K562 (cell line): ENCODE results near the gene LAIR2. TPM values are rescaled to one million over a fixed set of nuclear protein-coding genes. Genes with fewer than 3 reads are reported as not detected.

Source experiments
- ARID4B ChIP-seq: sonication (generic); formaldehyde crosslinking; IDR thresholded peaks from 2 replicates; pipeline ENCODE4 v1.8.0; 2022; ENCODE audit warnings: mild to moderate bottlenecking, missing genetic modification reagents
- BRF1 ChIP-seq: IDR thresholded peaks from 3 replicates; pipeline ENCODE4 v1.6.1; 2011; ENCODE audit warnings: borderline replicate concordance, mild to moderate bottlenecking; ENCODE audit not compliant: insufficient read length; ENCODE audit errors: extremely low read depth
- CBX1 ChIP-seq: sonication (generic); IDR thresholded peaks from 2 replicates; pipeline ENCODE4 v1.6.1; 2016; ENCODE audit warnings: antibody characterized with exemption, low read depth, mild to moderate bottlenecking
- CEBPG ChIP-seq, 3 experiments: fragments of 200-800 bp in 1 of 3; sonication (Bioruptor generic) in 1 of 3; sonication (generic) in 1 of 3; formaldehyde crosslinking in 1 of 3; IDR thresholded peaks in 2 of 3; conservative IDR thresholded peaks in 1 of 3; 2 replicates each; pipeline versions ENCODE4 v1.6.1 to v1.8.0; 2016 to 2022; ENCODE audit warnings: missing compliant biosample characterization in 2 of 3, missing genetic modification characterization in 2 of 3, mild to moderate bottlenecking in 1 of 3, missing genetic modification reagents in 1 of 3
- FOXJ2 ChIP-seq: fragments of 200-800 bp; sonication (Bioruptor generic); IDR thresholded peaks from 2 replicates; pipeline ENCODE4 v1.6.1; 2016; ENCODE audit warnings: missing genetic modification characterization, missing compliant biosample characterization
- GABPB2 ChIP-seq: fragments of 250-450 bp; sonication (Bioruptor Pico); conservative IDR thresholded peaks from 2 replicates; pipeline ENCODE4 v1.5.1; 2021; ENCODE audit warnings: mild to moderate bottlenecking
- GATAD2A ChIP-seq: fragments of 450-650 bp; IDR thresholded peaks from 2 replicates; pipeline ENCODE4 v1.6.1; 2017
- MAX ChIP-seq: sonication (generic); formaldehyde crosslinking; IDR thresholded peaks from 2 replicates; pipeline ENCODE4 v1.9.0; 2022; ENCODE audit warnings: mild to moderate bottlenecking, missing genetic modification reagents
- MAZ ChIP-seq, 2 experiments: fragments of 450-650 bp in 1 of 2; sonication (generic) in 1 of 2; formaldehyde crosslinking; IDR thresholded peaks in 1 of 2; conservative IDR thresholded peaks in 1 of 2; 2 replicates each; pipeline versions ENCODE4 v1.4.0 to v1.5.0; 2020; ENCODE audit warnings: mild to moderate bottlenecking in 1 of 2, missing genetic modification reagents in 1 of 2
- MEF2D ChIP-seq: conservative IDR thresholded peaks from 2 replicates; pipeline ENCODE4 v1.6.1; 2016; ENCODE audit warnings: low read depth, missing genetic modification characterization, missing compliant biosample characterization
- PCBP1 ChIP-seq: fragments of 200-400 bp; formaldehyde crosslinking; IDR thresholded peaks from 2 replicates; pipeline ENCODE4 v1.6.1; 2018; ENCODE audit warnings: mild to moderate bottlenecking, low read depth, low read length; ENCODE audit not compliant: poor library complexity, severe bottlenecking
- PTBP1 ChIP-seq: fragments of 200-400 bp; formaldehyde crosslinking; IDR thresholded peaks from 2 replicates; pipeline ENCODE4 v1.6.1; 2017; ENCODE audit warnings: low read depth, low read length
- PTTG1 ChIP-seq: fragments of 450-650 bp; IDR thresholded peaks from 2 replicates; pipeline ENCODE4 v1.6.1; 2016; ENCODE audit warnings: low read depth, mild to moderate bottlenecking, missing genetic modification characterization, missing compliant biosample characterization
- RUNX1 ChIP-seq: sonication (generic); IDR thresholded peaks from 2 replicates; pipeline ENCODE4 v1.6.1; 2016; ENCODE audit warnings: antibody characterized with exemption, low read depth
- SMAD2 ChIP-seq: fragments of 150-350 bp; IDR thresholded peaks from 2 replicates; pipeline ENCODE4 v1.6.1; 2014; ENCODE audit warnings: low read depth, mild to moderate bottlenecking, low read length
- YY1 ChIP-seq, 3 experiments: IDR thresholded peaks; 2 replicates each; pipeline ENCODE4 v1.6.1; 2011; ENCODE audit warnings: low read length in 2 of 3, mild to moderate bottlenecking in 2 of 3, moderate library complexity in 2 of 3, borderline replicate concordance in 1 of 3, control low read depth in 1 of 3, low read depth in 1 of 3; ENCODE audit not compliant: insufficient read depth in 3 of 3, insufficient replicate concordance in 2 of 3, control insufficient read depth in 1 of 3, insufficient read length in 1 of 3; ENCODE audit errors: extremely low read depth in 1 of 3
- ZFP1 ChIP-seq: fragments of 450-650 bp; formaldehyde crosslinking; IDR thresholded peaks from 2 replicates; pipeline ENCODE4 v1.4.0; 2020; ENCODE audit warnings: mild to moderate bottlenecking, mixed read lengths
- ZFPM2 ChIP-seq: fragments of 250-450 bp; sonication (Bioruptor Pico); IDR thresholded peaks from 2 replicates; pipeline ENCODE4 v1.5.1; 2022; ENCODE audit warnings: mild to moderate bottlenecking
- ZNF274 ChIP-seq: IDR thresholded peaks from 2 replicates; pipeline ENCODE4 v1.6.1; 2011; ENCODE audit warnings: low read depth, mild to moderate bottlenecking, low read length, moderate library complexity, borderline replicate concordance
- ZNF311 ChIP-seq: fragments of 250-450 bp; sonication (Bioruptor Pico); IDR thresholded peaks from 2 replicates; pipeline ENCODE4 v1.4.0; 2020; ENCODE audit warnings: mild to moderate bottlenecking, moderate library complexity
- ZNF316 ChIP-seq: fragments of 450-650 bp; IDR thresholded peaks from 2 replicates; pipeline ENCODE4 v1.6.1; 2016
- ZNF583 ChIP-seq: fragments of 250-450 bp; sonication (Bioruptor Pico); IDR thresholded peaks from 2 replicates; pipeline ENCODE4 v1.4.0; 2020
- ZNF77 ChIP-seq: fragments of 250-450 bp; sonication (Bioruptor Pico); IDR thresholded peaks from 2 replicates; pipeline ENCODE4 v1.5.0; 2020
- polyA plus RNA-seq, 8 experiments: library from polyadenylated mRNA; depleted of rRNA in 4 of 8; stranded (reverse) in 5 of 8; unstranded in 3 of 8; fragments of >200 nt; fragmentation: Nextera tagmentation in 2 of 8; fragmentation: Illumina TruSeq in 1 of 8; extraction: Ambion mirVana in 2 of 8; extraction: Trizol in 1 of 8; gene quantifications; 2 replicates each; pipeline versions ENCODE4 v1.2.1 to v1.2.3, GENCODE V29; 2011 to 2014; ENCODE audit warnings: inconsistent platforms in 1 of 8, missing spikeins in 1 of 8
- total RNA-seq, 7 experiments: library from RNA; depleted of rRNA in 6 of 7; stranded (reverse); fragments of >200 nt in 6 of 7; fragmentation: Illumina TruSeq in 2 of 7; extraction: Trizol in 2 of 7; gene quantifications; 2 replicates each; pipeline versions ENCODE4 v1.2.1 to v1.2.3, GENCODE V29; 2011 to 2021; ENCODE audit warnings: low replicate concordance in 1 of 7

The LAIR2 gene
- total and polyA plus RNA-seq, 9 of the 15 experiments (the other 6 are each of a cell fraction or from before 2014, with no cell fraction given): not detected

- TF ChIP-seq ZNF274: no peak
- TF ChIP-seq MEF2D (tag): no peak
- no peak for TF ChIP-seq ARID4B (CRISPR knock-in tag)
- no peak for TF ChIP-seq BRF1
- TF ChIP-seq ZNF311 (CRISPR knock-in tag): no peak
- TF ChIP-seq MAX (CRISPR knock-in tag): no peak
- TF ChIP-seq CEBPG (CRISPR knock-in tag; IDR thresholded peaks at IDR 0.05): no peak
- TF ChIP-seq CEBPG (tag; conservative IDR thresholded peaks at IDR 0.05 in 1 of 2, IDR thresholded peaks at IDR 0.05 in 1 of 2): no peak
- no peak for TF ChIP-seq PTBP1
- no peak for TF ChIP-seq GATAD2A
- TF ChIP-seq PTTG1 (tag): no peak
- no peak for TF ChIP-seq YY1 (IDR thresholded peaks at IDR 0.05; ENCODE audit: borderline replicate concordance in 1 of 3, control insufficient read depth in 1 of 3, extremely low read depth in 1 of 3, insufficient read depth in 3 of 3, insufficient read length in 1 of 3, insufficient replicate concordance in 2 of 3, low read depth in 1 of 3, low read length in 2 of 3)
- no peak for TF ChIP-seq ZNF583 (CRISPR knock-in tag)
- TF ChIP-seq ZNF77 (CRISPR knock-in tag): no peak
- no peak for TF ChIP-seq ZFPM2 (CRISPR knock-in tag)
- TF ChIP-seq CBX1: no peak; the same call in 1 of the 2 replicates
- no peak for TF ChIP-seq ZNF316
- no peak for TF ChIP-seq PCBP1
- no peak for TF ChIP-seq FOXJ2 (tag)
- no peak for TF ChIP-seq SMAD2
- TF ChIP-seq ZFP1 (CRISPR knock-in tag): no peak
- TF ChIP-seq GABPB2: no peak
- 0 out of 4 replicates have a peak, but pooled peaks of 1 of the 2 experiments have one; percentile 22 for TF ChIP-seq MAZ (CRISPR knock-in tag; conservative IDR thresholded peaks at IDR 0.05 in 1 of 2, IDR thresholded peaks at IDR 0.05 in 1 of 2)
- no peak for TF ChIP-seq RUNX1
These were observed 39.7 kb upstream of the LAIR2 start (continued) for GRCh38 chr19:54462655-54463530.
